Measurements from ENCODE around the gene RAB18. TPM values are rescaled to one million over a fixed set of nuclear protein-coding genes. Genes with fewer than 3 reads are reported as not detected.

Gene RAB18
- total and polyA plus RNA-seq, 2 experiments from 2014 or later = 35.5 to 77.2 TPM

GRCh38 chr10:27513451-27514191, 9.5 kb downstream of the RAB18 start (continued):
- TF ChIP-seq REST (IDR thresholded peaks at IDR 0.05; ENCODE audit: unreplicated experiment) (no peak), CREB1 (CRISPR knock-in tag; IDR thresholded peaks at IDR 0.05; ENCODE audit: low read depth) (no peak), ZNF114 (CRISPR knock-in tag; IDR thresholded peaks at IDR 0.05) (no peak), EZH2 (IDR thresholded peaks at IDR 0.05; ENCODE audit: low read depth, unreplicated experiment) (no peak), NANOG (IDR thresholded peaks at IDR 0.05; ENCODE audit: borderline replicate concordance) (no peak), CTCF (conservative IDR thresholded peaks at IDR 0.05; ENCODE audit: low read depth in 2 of 2) (no peak), ZNF331 (CRISPR knock-in tag; IDR thresholded peaks at IDR 0.05; ENCODE audit: low read depth) (no peak)

- peaks cover 30% of the 10 kb centered on the region; the same call in 2 of the 3 replicates for H3K36me3 Mint-ChIP-seq (ENCODE audit: low read depth)
- no peaks in the 10 kb centered on the region for H3K9me3 Mint-ChIP-seq
- no peaks in the 10 kb centered on the region for H3F3A ChIP-seq (replicated peaks; ENCODE audit: low read depth)
- H3K27me3 Mint-ChIP-seq (ENCODE audit: insufficient read depth, low read depth, poor library complexity) = no peaks in the 10 kb centered on the region
- no peaks in the 10 kb centered on the region for H3K4me1 Mint-ChIP-seq
- H3K9me2 ChIP-seq (ENCODE audit: insufficient read depth) = no peaks in the 10 kb centered on the region
- H3K36me3 ChIP-seq (ENCODE audit: insufficient read depth) = peaks cover 8% of the 10 kb centered on the region
- no peak overlapping the region; the same call in 1 of the 2 replicates for H3K27ac Mint-ChIP-seq
- no peak for TF ChIP-seq JUNB (IDR thresholded peaks at IDR 0.05; ENCODE audit: unreplicated experiment)
- no peak overlapping the region for H3K27ac ChIP-seq (ENCODE audit: low read depth)
- H3K79me2 ChIP-seq (replicated peaks; ENCODE audit: insufficient read depth) = peaks cover 67% of the 10 kb centered on the region
- H3K4me1 ChIP-seq (ENCODE audit: insufficient read depth) = no peaks in the 10 kb centered on the region
- H3K4me3 ChIP-seq = no peak overlapping the region
- DNase-seq (ENCODE audit: low spot score) = no peak
- no peak for ATAC-seq
- H3K4me3 Mint-ChIP-seq = no peak overlapping the region
- H2AFZ ChIP-seq = no peak overlapping the region
- H3K4me2 ChIP-seq = no peak overlapping the region
- no peaks in the 10 kb centered on the region for H3K27me3 ChIP-seq (ENCODE audit: insufficient read depth)
- H4K20me1 ChIP-seq (replicated peaks; ENCODE audit: insufficient read depth) = peaks cover 8% of the 10 kb centered on the region; the same call in 1 of the 2 replicates
Observed at GRCh38 chr10:27514243-27514642, 10.1 kb downstream of the RAB18 start.
